SK-N-SH (cell line): ENCODE data around the gene SLC2A13.

ENCODE experiments used
- ELF1 ChIP-seq: IDR thresholded peaks from 2 replicates; pipeline ENCODE4 v1.4.0; 2012
- EZH2phosphoT487 ChIP-seq: fragments of 200-600 bp; sonication (generic); IDR thresholded peaks from 2 replicates; pipeline ENCODE4 v1.6.1; 2017; ENCODE audit warnings: low read depth, mixed run types, mild to moderate bottlenecking, antibody characterized with exemption, moderate library complexity, borderline replicate concordance
- FOXM1 ChIP-seq: IDR thresholded peaks from 2 replicates; pipeline ENCODE4 v1.4.0; 2012; ENCODE audit warnings: low read depth, mild to moderate bottlenecking
- NFIC ChIP-seq: IDR thresholded peaks from 2 replicates; pipeline ENCODE4 v1.4.0; 2012; ENCODE audit warnings: borderline replicate concordance
- POLR2AphosphoS5 ChIP-seq: IDR thresholded peaks from 2 replicates; pipeline ENCODE4 v1.6.1; 2012; ENCODE audit warnings: low read depth, low read length
- RFX5 ChIP-seq: IDR thresholded peaks from 2 replicates; pipeline ENCODE4 v1.6.1; 2012; ENCODE audit warnings: mild to moderate bottlenecking, improper control_type of control experiment, low read length
- YY1 ChIP-seq: IDR thresholded peaks from 2 replicates; pipeline ENCODE4 v1.4.0; 2012; ENCODE audit warnings: low read depth, mild to moderate bottlenecking
- TF ChIP-seq, protein P1 (sequence below): IDR thresholded peaks from 2 replicates; pipeline ENCODE4 v1.4.0; 2012; ENCODE audit warnings: low read depth
- TF ChIP-seq, protein P2 (sequence below): fragments of 200-600 bp; sonication (generic); IDR thresholded peaks from 2 replicates; pipeline ENCODE4 v1.6.1; 2017; ENCODE audit warnings: antibody characterized with exemption, mild to moderate bottlenecking, moderate library complexity
- TF ChIP-seq, protein P3 (sequence below): fragments of 150-350 bp; IDR thresholded peaks from 2 replicates; pipeline ENCODE4 v1.6.1; 2017; ENCODE audit warnings: antibody characterized with exemption, low read length, low read depth, borderline replicate concordance
- TF ChIP-seq, protein P4 (sequence below): IDR thresholded peaks from 2 replicates; pipeline ENCODE4 v1.4.0; 2012; ENCODE audit warnings: low read depth, borderline replicate concordance

DNA sequence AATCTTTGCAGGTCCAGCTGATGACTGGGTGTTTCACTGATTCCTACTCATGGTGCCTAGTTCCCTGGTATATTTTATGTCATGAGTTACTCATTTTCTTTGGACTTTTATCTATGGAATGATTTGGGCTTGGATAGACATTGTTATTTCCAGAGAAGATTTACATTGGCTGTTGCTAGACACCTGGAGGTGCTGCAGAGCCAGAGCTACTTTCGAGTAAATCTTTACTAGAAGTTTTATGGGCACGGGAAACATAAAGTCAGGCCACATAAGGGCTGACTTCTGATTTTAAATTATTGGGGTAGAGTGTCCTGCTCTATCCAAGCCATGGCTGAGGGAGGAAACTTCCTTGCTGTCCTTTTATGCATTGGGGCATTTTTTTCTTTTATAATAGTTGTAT lies 310.4 kb downstream of the SLC2A13 start:
- TF ChIP-seq, protein P1, sequence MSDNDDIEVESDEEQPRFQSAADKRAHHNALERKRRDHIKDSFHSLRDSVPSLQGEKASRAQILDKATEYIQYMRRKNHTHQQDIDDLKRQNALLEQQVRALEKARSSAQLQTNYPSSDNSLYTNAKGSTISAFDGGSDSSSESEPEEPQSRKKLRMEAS, result no peak
- TF ChIP-seq, protein P2, sequence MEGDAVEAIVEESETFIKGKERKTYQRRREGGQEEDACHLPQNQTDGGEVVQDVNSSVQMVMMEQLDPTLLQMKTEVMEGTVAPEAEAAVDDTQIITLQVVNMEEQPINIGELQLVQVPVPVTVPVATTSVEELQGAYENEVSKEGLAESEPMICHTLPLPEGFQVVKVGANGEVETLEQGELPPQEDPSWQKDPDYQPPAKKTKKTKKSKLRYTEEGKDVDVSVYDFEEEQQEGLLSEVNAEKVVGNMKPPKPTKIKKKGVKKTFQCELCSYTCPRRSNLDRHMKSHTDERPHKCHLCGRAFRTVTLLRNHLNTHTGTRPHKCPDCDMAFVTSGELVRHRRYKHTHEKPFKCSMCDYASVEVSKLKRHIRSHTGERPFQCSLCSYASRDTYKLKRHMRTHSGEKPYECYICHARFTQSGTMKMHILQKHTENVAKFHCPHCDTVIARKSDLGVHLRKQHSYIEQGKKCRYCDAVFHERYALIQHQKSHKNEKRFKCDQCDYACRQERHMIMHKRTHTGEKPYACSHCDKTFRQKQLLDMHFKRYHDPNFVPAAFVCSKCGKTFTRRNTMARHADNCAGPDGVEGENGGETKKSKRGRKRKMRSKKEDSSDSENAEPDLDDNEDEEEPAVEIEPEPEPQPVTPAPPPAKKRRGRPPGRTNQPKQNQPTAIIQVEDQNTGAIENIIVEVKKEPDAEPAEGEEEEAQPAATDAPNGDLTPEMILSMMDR, result no peak
- TF ChIP-seq POLR2AphosphoS5, result no peak
- no peak for TF ChIP-seq RFX5
- no peak for TF ChIP-seq YY1
- TF ChIP-seq, protein P3, sequence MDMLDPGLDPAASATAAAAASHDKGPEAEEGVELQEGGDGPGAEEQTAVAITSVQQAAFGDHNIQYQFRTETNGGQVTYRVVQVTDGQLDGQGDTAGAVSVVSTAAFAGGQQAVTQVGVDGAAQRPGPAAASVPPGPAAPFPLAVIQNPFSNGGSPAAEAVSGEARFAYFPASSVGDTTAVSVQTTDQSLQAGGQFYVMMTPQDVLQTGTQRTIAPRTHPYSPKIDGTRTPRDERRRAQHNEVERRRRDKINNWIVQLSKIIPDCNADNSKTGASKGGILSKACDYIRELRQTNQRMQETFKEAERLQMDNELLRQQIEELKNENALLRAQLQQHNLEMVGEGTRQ, result no peak
- no peak for TF ChIP-seq EZH2phosphoT487
- no peak for TF ChIP-seq ELF1
- no peak for TF ChIP-seq NFIC
- TF ChIP-seq, protein P4, sequence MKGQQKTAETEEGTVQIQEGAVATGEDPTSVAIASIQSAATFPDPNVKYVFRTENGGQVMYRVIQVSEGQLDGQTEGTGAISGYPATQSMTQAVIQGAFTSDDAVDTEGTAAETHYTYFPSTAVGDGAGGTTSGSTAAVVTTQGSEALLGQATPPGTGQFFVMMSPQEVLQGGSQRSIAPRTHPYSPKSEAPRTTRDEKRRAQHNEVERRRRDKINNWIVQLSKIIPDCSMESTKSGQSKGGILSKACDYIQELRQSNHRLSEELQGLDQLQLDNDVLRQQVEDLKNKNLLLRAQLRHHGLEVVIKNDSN, result no peak
- TF ChIP-seq FOXM1, result no peak
